Glutamatergic neuron (in vitro differentiated cells): ENCODE results near the gene DUOX1. TPM values are rescaled to one million over a fixed set of nuclear protein-coding genes. Genes with fewer than 3 reads are reported as not detected.

Source experiments
- DNase-seq: peaks from one replicate; pipeline ENCODE4 v3.0.0; 2022
- H3K27ac Mint-ChIP-seq: one replicate; pipeline ENCODE4 v1.8.0; 2020; ENCODE audit warnings: mild to moderate bottlenecking, mixed read lengths, inconsistent platforms; ENCODE audit not compliant: unreplicated experiment
- H3K27me3 Mint-ChIP-seq: one replicate; pipeline ENCODE4 v1.8.0; 2020; ENCODE audit warnings: mild to moderate bottlenecking, moderate library complexity, mixed read lengths, inconsistent platforms; ENCODE audit not compliant: unreplicated experiment
- H3K36me3 Mint-ChIP-seq: one replicate; pipeline ENCODE4 v1.8.0; 2020; ENCODE audit warnings: mild to moderate bottlenecking, mixed read lengths, inconsistent platforms; ENCODE audit not compliant: unreplicated experiment
- H3K4me1 Mint-ChIP-seq: one replicate; pipeline ENCODE4 v1.8.0; 2020; ENCODE audit warnings: mild to moderate bottlenecking, low read depth, mixed read lengths, inconsistent platforms; ENCODE audit not compliant: unreplicated experiment
- H3K4me3 Mint-ChIP-seq: one replicate; pipeline ENCODE4 v1.8.0; 2020; ENCODE audit warnings: mild to moderate bottlenecking, mixed read lengths, inconsistent platforms; ENCODE audit not compliant: unreplicated experiment
- H3K9me3 Mint-ChIP-seq: one replicate; pipeline ENCODE4 v1.8.0; 2020; ENCODE audit warnings: mild to moderate bottlenecking, moderate library complexity, mixed read lengths, inconsistent platforms; ENCODE audit not compliant: unreplicated experiment
- total RNA-seq: library from RNA; stranded (reverse); fragmentation: NEBNext Ultra II Directional; extraction: Animal tissue kit (Norgen Biotek cat#: 25700); gene quantifications from one replicate; pipeline ENCODE4 v1.2.1, GENCODE V29; 2021; ENCODE audit not compliant: unreplicated experiment
- TF ChIP-seq, protein P1 (sequence below): fragments of 200-600 bp; sonication (generic); IDR thresholded peaks from one replicate; pipeline ENCODE4 v1.5.0; 2021; ENCODE audit not compliant: partially characterized antibody, unreplicated experiment

Gene DUOX1
- total RNA-seq, 1 donor from 2014 or later, result not detected

DNA sequence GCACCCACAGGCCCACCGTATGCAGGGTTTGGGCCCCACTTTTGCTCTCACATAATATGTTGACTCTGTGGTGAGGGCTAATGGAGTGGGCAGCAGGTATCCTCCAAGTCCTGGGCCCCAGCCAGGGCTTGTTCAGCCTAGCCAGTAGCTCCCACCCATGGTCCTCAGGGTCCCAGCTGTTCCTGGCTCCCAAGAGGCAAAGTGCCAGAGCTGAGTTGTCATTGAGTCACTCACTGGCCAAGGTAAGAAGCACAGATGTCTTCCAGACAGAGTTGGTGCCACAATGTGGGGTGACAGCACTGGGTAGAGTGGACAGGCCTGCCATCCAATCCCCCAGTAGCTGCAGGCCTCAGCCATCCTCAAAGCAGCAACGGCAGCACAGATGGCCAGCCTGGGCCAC is 53.7 kb downstream of the DUOX1 start:
- DNase-seq, result no peak
- Mint-ChIP-seq H3K4me1 (peaks cover 47% of the 10 kb centered on the region), H3K9me3 (peaks cover 38% of the 10 kb centered on the region), H3K4me3 (peak overlapping the region; percentile 100), H3K27me3 (peaks cover 44% of the 10 kb centered on the region), H3K36me3 (peaks cover 20% of the 10 kb centered on the region), H3K27ac (peak overlapping the region; percentile 100)
- TF ChIP-seq, protein P1, sequence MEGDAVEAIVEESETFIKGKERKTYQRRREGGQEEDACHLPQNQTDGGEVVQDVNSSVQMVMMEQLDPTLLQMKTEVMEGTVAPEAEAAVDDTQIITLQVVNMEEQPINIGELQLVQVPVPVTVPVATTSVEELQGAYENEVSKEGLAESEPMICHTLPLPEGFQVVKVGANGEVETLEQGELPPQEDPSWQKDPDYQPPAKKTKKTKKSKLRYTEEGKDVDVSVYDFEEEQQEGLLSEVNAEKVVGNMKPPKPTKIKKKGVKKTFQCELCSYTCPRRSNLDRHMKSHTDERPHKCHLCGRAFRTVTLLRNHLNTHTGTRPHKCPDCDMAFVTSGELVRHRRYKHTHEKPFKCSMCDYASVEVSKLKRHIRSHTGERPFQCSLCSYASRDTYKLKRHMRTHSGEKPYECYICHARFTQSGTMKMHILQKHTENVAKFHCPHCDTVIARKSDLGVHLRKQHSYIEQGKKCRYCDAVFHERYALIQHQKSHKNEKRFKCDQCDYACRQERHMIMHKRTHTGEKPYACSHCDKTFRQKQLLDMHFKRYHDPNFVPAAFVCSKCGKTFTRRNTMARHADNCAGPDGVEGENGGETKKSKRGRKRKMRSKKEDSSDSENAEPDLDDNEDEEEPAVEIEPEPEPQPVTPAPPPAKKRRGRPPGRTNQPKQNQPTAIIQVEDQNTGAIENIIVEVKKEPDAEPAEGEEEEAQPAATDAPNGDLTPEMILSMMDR, result no peak

DNA sequence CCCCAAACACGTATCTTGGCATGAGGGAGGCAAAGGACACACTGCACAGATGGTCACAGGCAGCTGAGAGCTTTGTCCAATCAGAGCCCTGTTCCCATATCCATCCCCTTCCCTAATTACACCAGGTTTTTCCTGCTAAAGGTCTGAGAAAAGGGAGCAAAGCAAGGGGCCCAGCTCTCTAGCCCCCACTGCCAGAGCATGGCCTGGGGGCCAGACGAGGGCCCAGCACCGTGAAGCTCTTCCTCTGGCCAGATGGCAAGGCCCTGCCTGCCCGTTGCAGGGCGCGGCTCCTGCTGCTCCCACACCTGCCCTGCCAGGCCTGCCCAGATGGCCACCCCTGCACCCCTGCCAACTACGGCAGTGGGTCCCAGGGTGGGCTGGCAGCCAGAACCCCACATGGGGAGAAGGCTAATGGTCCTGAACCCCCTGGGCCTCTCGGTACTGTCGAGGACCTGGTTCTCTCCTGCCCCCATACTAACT is 54.8 kb downstream of the DUOX1 start:
- H3K36me3 Mint-ChIP-seq, result peaks cover 20% of the 10 kb centered on the region
- H3K27ac Mint-ChIP-seq, result peak overlapping the region; percentile 100
- peaks cover 43% of the 10 kb centered on the region for H3K4me1 Mint-ChIP-seq
- H3K4me3 Mint-ChIP-seq, result peak overlapping the region; percentile 100
- DNase-seq, result no peak
- TF ChIP-seq, protein P1, result no peak
- peaks cover 46% of the 10 kb centered on the region for H3K27me3 Mint-ChIP-seq
- H3K9me3 Mint-ChIP-seq, result peaks cover 38% of the 10 kb centered on the region

DNA sequence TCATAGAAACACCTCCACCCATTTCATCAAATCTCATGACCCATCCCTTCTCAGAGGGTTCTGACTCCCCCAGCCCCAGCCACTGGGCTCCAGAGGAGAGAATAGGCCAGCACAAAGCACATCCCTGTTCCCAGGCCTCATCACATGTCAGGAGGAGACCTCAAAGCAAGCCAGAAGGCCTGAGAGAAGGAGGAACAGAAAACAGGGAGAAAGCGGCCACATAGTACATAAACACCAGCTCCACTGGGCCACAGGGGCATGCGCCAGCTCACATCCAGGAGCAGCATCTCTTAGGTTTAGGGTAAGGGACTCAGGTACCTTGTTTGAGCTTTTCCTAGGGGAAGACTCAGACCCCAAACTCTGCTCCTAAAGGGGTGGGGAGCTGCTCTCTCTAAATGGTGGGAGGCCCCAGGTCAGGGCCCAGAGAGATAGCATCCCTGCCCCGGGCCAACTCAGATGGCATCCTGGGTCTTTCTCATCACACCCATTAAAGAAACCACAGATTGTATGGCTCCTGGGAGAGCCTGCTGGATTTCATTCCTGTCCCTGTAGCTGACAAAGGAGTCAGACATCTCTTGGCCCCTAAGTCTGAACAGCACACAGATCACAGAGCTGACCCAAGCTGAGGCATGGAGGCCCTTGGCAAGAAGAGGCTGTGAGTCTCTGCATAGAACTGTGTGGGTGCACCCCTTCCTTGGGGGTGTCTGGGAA is 55.4 kb downstream of the DUOX1 start:
- H3K9me3 Mint-ChIP-seq, result peaks cover 35% of the 10 kb centered on the region
- TF ChIP-seq, protein P1, result no peak
- no peak for DNase-seq
- H3K36me3 Mint-ChIP-seq, result peaks cover 14% of the 10 kb centered on the region
- peaks cover 42% of the 10 kb centered on the region for H3K27me3 Mint-ChIP-seq
- H3K4me3 Mint-ChIP-seq, result peak overlapping the region; percentile 100
- H3K4me1 Mint-ChIP-seq, result peaks cover 38% of the 10 kb centered on the region
- peak overlapping the region; percentile 100 for H3K27ac Mint-ChIP-seq

DNA sequence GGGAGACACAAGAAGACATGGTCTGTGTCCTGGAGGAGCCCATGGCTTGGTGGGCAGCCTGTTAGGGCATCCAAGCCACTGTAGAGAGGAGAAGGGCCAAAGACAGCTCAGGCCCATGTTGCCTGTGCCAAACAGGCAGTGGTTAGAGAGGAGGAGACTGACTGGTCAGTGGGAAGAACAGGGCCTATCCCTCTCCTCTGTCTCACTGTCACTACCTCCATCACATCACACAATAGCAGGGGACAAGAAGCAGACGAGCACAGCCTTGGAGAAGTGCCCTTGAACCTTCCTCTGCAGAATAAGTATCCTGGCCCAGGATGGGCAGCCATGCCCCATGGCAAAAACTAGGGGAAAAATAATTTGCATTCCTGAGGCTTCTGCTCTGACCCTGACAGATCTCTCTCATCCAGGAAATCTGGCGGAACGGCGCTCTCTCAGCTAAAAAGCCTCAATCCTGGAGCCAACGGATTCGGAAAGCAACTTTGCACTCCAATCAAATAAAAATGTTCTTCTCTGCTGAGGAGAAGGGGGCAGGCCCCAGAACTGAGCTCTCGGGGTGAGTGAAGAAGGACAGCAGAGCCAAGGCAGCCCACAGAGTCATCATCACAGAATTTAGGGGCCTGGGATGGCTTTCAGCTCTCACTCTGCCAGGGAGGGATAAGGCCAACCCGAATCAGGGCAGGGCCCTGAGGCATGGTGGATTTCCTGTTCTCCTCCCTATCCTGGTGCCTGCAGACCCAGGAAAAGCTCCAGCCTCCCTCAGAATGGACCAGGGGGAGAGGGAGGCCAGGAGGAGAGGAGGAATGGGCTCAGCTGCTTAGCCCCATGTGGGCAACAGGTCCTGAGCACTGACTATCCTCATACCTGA is 56.3 kb downstream of the DUOX1 start:
- no peak for DNase-seq
- H3K4me3 Mint-ChIP-seq, result peak overlapping the region; percentile 100
- peaks cover 10% of the 10 kb centered on the region for H3K36me3 Mint-ChIP-seq
- H3K27ac Mint-ChIP-seq, result peak overlapping the region; percentile 100
- peaks cover 36% of the 10 kb centered on the region for H3K27me3 Mint-ChIP-seq
- peaks cover 33% of the 10 kb centered on the region for H3K4me1 Mint-ChIP-seq
- TF ChIP-seq, protein P1, result no peak
- peaks cover 35% of the 10 kb centered on the region for H3K9me3 Mint-ChIP-seq
